BLaER1 treated with 17β-estradiol and CSF1 and Interleukin-3, amounts not matched to agents 10 nM and 100 nM (cell line): ENCODE measurements around the gene CHAD.

Source experiments
- H3K27ac ChIP-seq, 11 experiments: shearing (Covaris generic); formaldehyde crosslinking; 2 replicates each; pipeline ENCODE4 v1.8.1; 2022
- H3K27me3 ChIP-seq, 11 experiments: shearing (Covaris generic); formaldehyde crosslinking; 2 replicates each; pipeline ENCODE4 v1.8.1; 2022
- H3K36me3 ChIP-seq, 11 experiments: shearing (Covaris generic); formaldehyde crosslinking; 2 replicates each; pipeline ENCODE4 v1.8.1; 2022
- H3K4me1 ChIP-seq, 10 experiments: shearing (Covaris generic); formaldehyde crosslinking; 2 replicates each; pipeline ENCODE4 v1.8.1; 2022
- H3K4me2 ChIP-seq, 11 experiments: shearing (Covaris generic); formaldehyde crosslinking; 2 replicates each; pipeline ENCODE4 v1.8.1; 2022
- H3K4me3 ChIP-seq, 10 experiments: shearing (Covaris generic); formaldehyde crosslinking; 2 replicates each; pipeline ENCODE4 v1.8.1; 2022
- H3K9ac ChIP-seq, 11 experiments: shearing (Covaris generic); formaldehyde crosslinking; 2 replicates each; pipeline ENCODE4 v1.8.1; 2022
- H3K9me3 ChIP-seq, 11 experiments: shearing (Covaris generic); formaldehyde crosslinking; replicated peaks in 1 of 11; 2 replicates each; pipeline ENCODE4 v1.8.1; 2022
- H4K20me1 ChIP-seq, 11 experiments: shearing (Covaris generic); formaldehyde crosslinking; 2 replicates each; pipeline ENCODE4 v1.8.1; 2022
- Cebpa-rat ChIP-seq, 11 experiments: shearing (Covaris generic); IDR thresholded peaks; 2 replicates each; pipeline ENCODE4 v1.8.1; 2022

CHAD gene, protein sequence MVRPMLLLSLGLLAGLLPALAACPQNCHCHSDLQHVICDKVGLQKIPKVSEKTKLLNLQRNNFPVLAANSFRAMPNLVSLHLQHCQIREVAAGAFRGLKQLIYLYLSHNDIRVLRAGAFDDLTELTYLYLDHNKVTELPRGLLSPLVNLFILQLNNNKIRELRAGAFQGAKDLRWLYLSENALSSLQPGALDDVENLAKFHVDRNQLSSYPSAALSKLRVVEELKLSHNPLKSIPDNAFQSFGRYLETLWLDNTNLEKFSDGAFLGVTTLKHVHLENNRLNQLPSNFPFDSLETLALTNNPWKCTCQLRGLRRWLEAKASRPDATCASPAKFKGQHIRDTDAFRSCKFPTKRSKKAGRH

DNA sequence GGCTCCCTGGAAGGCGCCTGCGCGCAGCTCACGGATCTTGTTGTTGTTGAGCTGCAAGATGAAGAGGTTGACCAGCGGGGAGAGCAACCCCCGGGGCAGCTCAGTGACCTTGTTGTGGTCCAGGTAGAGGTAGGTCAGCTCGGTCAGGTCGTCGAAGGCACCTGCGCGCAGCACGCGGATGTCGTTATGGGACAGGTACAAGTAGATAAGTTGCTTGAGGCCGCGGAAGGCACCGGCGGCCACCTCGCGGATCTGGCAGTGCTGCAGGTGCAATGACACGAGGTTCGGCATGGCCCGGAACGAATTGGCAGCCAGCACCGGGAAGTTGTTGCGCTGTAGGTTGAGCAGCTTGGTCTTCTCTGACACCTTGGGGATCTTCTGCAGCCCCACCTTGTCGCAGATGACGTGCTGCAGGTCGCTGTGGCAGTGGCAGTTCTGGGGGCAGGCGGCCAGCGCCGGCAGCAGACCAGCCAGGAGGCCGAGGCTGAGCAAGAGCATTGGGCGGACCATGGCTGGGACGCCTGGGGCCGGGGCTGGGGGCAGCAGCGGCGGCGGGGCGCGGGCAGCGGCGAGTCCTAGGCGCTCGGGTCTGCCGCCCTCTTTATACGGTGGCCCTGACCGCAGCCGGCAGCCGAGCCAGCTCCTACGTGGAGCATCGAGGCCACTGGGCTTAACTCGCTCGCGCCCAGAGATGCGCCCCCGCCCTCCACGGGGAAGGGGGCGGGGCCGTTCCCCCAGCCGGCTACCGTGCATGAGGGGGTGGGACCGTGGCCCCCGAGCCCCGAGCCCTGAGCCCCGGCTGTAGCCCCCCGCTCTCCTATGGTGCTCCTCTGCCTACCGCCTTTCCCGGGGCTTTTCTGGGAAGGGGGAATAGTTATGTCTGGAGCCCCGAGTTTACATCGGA is at the start of gene CHAD:
Gene CHAD (minus strand): TSS at position 577 of the 904 bp plus-strand sequence. CDS start 67 bp downstream, at position 510.
- TF ChIP-seq Cebpa-rat (IDR thresholded peaks at IDR 0.05) = no peak
- Histone ChIP-seq H3K36me3 (peaks cover 0 to 25% (median 0%) of the 10 kb centered on the region in 11 experiments; a peak in 4 of 22 replicates), H3K4me2 (no peak within 1 kb of the TSS), H3K27me3 (peaks cover 16 to 36% (median 28%) of the 10 kb centered on the region in 11 experiments), H3K9me3 (no peaks in the 10 kb centered on the region), H3K4me1 (peaks cover 10 to 30% (median 15%) of the 10 kb centered on the region in 10 experiments; a peak in 19 of 20 replicates), H3K27ac (no peak within 1 kb of the TSS), H4K20me1 (peaks cover 0 to 26% (median 0%) of the 10 kb centered on the region in 11 experiments; a peak in 2 of 22 replicates), H3K9ac (no peak within 1 kb of the TSS), H3K4me3 (no peak within 1 kb of the TSS)

DNA sequence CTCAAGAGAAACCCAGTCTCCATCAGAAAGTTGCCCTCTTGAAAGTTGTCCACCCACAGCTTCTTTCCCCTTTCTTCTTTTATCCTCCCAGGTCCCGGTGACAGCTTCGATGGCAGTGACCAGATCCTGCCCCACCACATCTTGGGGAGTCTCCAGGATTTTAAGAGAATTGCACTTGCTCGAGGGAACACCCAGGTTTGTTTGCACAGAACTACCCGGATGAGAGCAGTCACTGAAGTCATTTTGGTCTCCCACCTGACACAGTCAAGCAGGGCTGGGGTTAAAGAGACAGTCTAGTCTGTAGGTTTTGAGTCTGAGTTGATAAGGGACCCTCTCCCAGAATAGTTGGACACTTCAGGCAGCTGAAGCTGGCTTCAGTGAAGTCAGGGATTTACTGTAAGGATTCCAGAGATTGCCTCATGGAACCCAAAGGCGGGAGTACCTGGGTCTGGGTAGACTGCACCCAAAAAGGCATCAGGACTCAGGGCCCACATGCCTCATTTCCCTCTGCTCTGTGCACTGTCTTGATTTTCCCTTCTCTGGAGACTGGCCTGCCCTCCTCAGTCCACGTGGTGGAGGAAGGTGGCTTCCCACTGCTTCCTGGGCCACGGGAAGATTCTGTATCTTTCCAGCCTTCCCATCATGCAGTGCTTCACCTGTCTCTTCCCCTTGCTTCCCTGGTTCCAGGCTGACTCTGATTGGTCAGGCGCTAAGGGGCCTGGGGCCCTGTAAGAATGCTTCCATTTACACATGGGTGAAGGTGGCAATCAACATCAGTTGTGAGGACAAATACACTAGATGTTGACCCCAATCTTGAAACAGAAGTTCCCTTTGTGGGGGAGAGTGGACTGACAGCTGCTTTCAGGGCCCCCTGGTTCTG is 49.1 kb upstream of the CHAD start:
- Histone ChIP-seq H3K9me3 (no peaks in the 10 kb centered on the region), H3K4me3 (no peak overlapping the region), H3K27ac (no peak overlapping the region), H3K27me3 (no peaks in the 10 kb centered on the region), H3K4me2 (no peak overlapping the region), H3K36me3 (no peaks in the 10 kb centered on the region), H4K20me1 (no peaks in the 10 kb centered on the region), H3K9ac (no peak overlapping the region), H3K4me1 (peaks cover 0 to 16% (median 13%) of the 10 kb centered on the region in 10 experiments; a peak in 15 of 20 replicates)
- no peak for TF ChIP-seq Cebpa-rat (IDR thresholded peaks at IDR 0.05)

DNA sequence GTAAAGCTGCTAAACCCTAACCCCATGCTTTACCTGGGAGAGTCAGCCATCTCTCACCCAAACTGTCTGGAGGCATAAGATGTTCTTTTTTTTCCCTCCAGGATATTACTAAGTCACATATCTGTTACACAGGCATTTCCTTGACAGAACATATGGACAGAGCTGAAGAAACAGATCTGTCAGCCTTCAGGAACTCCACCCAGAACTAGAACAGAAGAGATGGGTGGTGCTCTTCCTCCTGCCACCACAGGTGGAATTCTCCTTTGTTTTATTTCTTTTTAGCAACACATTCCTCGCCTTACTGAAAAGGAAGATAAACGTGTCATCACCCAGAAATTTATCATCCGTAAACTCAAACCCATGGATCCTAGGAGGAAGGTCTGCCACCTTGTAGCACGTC is 48.3 kb upstream of the CHAD start:
- Histone ChIP-seq H3K27me3 (no peaks in the 10 kb centered on the region), H3K9ac (no peak overlapping the region), H3K4me3 (no peak overlapping the region), H3K4me2 (no peak overlapping the region), H3K4me1 (peaks cover 0 to 16% (median 13%) of the 10 kb centered on the region in 10 experiments; a peak in 15 of 20 replicates), H4K20me1 (no peaks in the 10 kb centered on the region), H3K27ac (no peak overlapping the region), H3K9me3 (no peaks in the 10 kb centered on the region), H3K36me3 (no peaks in the 10 kb centered on the region)
- TF ChIP-seq Cebpa-rat (IDR thresholded peaks at IDR 0.05) = no peak

DNA sequence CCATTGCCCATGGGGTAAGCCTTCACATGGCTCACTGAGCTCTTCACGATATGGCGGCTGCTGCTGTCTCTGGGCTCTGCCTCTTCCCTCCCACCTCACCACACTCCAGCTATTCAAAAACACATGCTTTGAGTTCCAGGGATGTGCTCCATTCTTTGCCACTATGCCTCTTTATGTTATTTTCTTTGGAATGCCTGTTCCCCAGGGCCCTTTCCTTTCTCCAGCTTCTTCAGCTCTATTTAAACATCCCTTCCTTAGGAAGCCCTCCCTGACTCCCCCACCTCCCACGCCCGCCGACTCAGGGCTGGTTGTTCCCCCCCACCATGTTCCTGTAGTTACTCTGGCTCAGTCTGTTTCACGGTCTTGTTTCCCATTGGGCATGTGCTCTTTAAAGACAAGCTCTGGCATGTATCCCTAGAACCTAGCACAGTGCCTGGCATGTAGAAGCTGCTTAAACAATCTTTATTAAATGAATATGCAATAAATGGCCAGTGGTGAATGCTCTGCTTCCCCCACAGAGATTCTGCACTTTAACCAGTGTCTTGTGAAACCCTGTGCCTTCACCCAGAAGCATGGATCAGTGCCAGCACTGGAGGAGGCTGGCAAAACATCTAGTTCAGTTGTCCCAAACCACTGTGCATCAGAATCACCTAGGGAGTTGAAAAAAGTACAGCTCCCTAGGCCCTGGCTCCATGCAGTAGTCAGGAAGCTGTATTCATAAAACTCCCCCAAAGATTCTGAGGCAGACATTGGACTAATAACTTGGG is 46.4 kb upstream of the CHAD start:
- H3K4me1 ChIP-seq = peaks cover 0 to 16% (median 13%) of the 10 kb centered on the region in 10 experiments; a peak in 15 of 20 replicates
- peaks cover 0 to under 1% (median 0%) of the 10 kb centered on the region in 11 experiments; a peak in 1 of 22 replicates for H3K27me3 ChIP-seq
- no peaks in the 10 kb centered on the region for H3K36me3 ChIP-seq
- TF ChIP-seq Cebpa-rat (IDR thresholded peaks at IDR 0.05) = no peak
- no peaks in the 10 kb centered on the region for H3K9me3 ChIP-seq
- H4K20me1 ChIP-seq = no peaks in the 10 kb centered on the region
- H3K27ac ChIP-seq = no peak overlapping the region
- H3K4me2 ChIP-seq = peak overlapping the region in 7 of 11 experiments; percentile 1 to 61 (median 43); a peak in 13 of 22 replicates
- no peak overlapping the region for H3K9ac ChIP-seq
- H3K4me3 ChIP-seq = no peak overlapping the region

DNA sequence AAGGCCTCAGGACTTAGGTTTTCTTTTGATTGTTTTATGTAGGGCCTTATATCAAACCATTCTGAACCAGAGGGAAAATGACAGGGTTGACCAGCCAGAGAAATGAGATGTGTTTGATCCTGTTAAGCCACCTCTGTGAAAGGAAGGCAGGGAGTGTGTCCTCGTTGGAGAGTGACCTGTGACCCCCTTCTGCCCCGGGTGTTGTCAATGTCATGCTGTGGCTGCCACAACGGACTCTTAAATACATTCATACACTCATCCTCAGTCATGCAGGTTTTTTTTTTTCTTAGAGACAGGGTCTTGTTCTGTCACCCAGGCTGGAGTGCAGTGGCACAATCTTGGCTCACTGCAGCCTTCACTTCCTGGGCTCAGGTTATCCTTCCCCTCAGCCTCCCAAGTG is 45.7 kb upstream of the CHAD start:
- Histone ChIP-seq H3K4me1 (peaks cover 0 to 16% (median 12%) of the 10 kb centered on the region in 10 experiments; a peak in 15 of 20 replicates), H3K36me3 (no peaks in the 10 kb centered on the region), H3K27ac (no peak overlapping the region), H3K27me3 (peaks cover 1 to 8% (median 6%) of the 10 kb centered on the region in 11 experiments; a peak in 18 of 22 replicates), H4K20me1 (no peaks in the 10 kb centered on the region), H3K9ac (no peak overlapping the region), H3K4me2 (peak overlapping the region in 2 of 11 experiments; percentile 27 to 43; a peak in 2 of 22 replicates), H3K9me3 (no peaks in the 10 kb centered on the region), H3K4me3 (no peak overlapping the region)
- TF ChIP-seq Cebpa-rat (IDR thresholded peaks at IDR 0.05) = no peak

DNA sequence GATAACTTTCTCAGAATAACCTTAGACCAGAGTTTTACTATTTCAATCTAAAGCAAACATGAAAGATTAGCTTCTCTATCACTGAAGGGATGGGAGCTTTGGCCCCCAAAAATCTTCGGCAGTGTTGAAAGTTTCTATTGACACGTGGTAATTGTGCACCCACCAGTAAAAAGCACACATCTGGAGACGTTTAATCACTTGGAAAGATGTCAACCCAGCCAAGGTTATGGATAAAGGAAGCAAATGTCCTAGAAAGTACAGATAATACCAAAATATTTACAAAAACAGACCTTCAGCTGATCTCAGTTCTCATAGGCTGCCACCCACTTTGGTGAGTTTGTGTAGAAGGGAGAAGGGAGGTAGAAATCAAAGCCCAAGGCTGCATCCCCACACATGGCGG is 44.8 kb upstream of the CHAD start:
- Histone ChIP-seq H3K4me3 (no peak overlapping the region), H4K20me1 (0 out of 22 replicates have a peak, but pooled peaks cover 0 to 5% (median 0%) of the 10 kb centered on the region in 11 experiments), H3K4me2 (no peak overlapping the region), H3K9me3 (no peaks in the 10 kb centered on the region), H3K4me1 (peaks cover 0 to 21% (median 13%) of the 10 kb centered on the region in 10 experiments; a peak in 15 of 20 replicates), H3K27ac (no peak overlapping the region), H3K9ac (no peak overlapping the region), H3K36me3 (no peaks in the 10 kb centered on the region), H3K27me3 (peaks cover 10 to 17% (median 15%) of the 10 kb centered on the region in 11 experiments)
- no peak for TF ChIP-seq Cebpa-rat (IDR thresholded peaks at IDR 0.05)

DNA sequence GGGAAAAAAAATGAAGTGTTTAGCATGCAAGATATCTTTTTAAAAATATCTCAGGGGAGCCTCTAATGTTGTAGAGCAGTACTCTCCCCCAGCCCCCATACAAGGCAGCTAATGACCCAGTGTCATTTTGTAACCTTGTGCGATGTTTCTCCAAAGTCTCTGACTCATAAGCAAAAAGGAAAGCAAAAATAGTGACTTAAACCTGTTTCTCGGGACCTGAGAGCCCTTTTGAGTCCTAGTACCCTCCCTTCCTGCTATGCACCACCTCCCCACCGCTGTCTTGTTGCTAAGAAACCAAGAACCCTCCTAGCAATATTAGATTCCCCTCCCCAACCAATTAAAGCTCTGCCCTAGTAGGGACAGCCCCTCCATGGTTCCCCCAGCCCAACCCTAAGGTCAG is 42.4 kb upstream of the CHAD start:
- no peak for TF ChIP-seq Cebpa-rat (IDR thresholded peaks at IDR 0.05)
- H3K4me2 ChIP-seq = no peak overlapping the region
- no peak overlapping the region for H3K27ac ChIP-seq
- H3K9me3 ChIP-seq = no peaks in the 10 kb centered on the region
- H3K36me3 ChIP-seq = no peaks in the 10 kb centered on the region
- peaks cover 22 to 41% (median 37%) of the 10 kb centered on the region in 11 experiments for H3K27me3 ChIP-seq
- no peak overlapping the region for H3K9ac ChIP-seq
- H4K20me1 ChIP-seq = 0 out of 22 replicates have a peak, but pooled peaks cover 0 to 5% (median 0%) of the 10 kb centered on the region in 11 experiments
- no peak overlapping the region for H3K4me3 ChIP-seq
- peaks cover 0 to 28% (median 15%) of the 10 kb centered on the region in 10 experiments; a peak in 15 of 20 replicates for H3K4me1 ChIP-seq
